ENCODE measurements around the gene WDR3. TPM values are rescaled to one million over a fixed set of nuclear protein-coding genes. Genes with fewer than 3 reads are reported as not detected.
"Not testable (repeated sequence)": the region's sequence is repeated elsewhere in the genome, so short reads cannot be mapped to it uniquely, and the experiment has no call there.

The WDR3 gene
- polyA plus RNA-seq (ENCODE audit: insufficient read length in 4 of 4), result 10 to 100 TPM; 26.6 to 33.3 (median 32.3) TPM

GRCh38 chr1:117929343-117930172 is at the start of gene WDR3, which contains the start of gene GDAP2:
WDR3 (plus strand) TSS chr1:117929739; CDS start chr1:117933320, 3,581 bp downstream.
GDAP2 (minus strand) TSS chr1:117929621; CDS start chr1:117920357, 9,264 bp downstream.
- DNase-seq (ENCODE audit: low read depth in 4 of 4, low spot score in 3 of 4), result peak; percentile 92 to 96 (median 95)

GRCh38 chr1:117883616-117884015 is 45.9 kb upstream of the WDR3 start:
- no peak for DNase-seq (ENCODE audit: low read depth in 4 of 4, low spot score in 3 of 4)

- no peak for DNase-seq (ENCODE audit: low read depth in 4 of 4, low spot score in 3 of 4)
Measured at GRCh38 chr1:117886101-117886795, 43.3 kb upstream of the WDR3 start.

GRCh38 chr1:117890452-117890851 is 39.1 kb upstream of the WDR3 start:
- DNase-seq (ENCODE audit: low read depth in 4 of 4, low spot score in 3 of 4), result no peak

- DNase-seq (ENCODE audit: low read depth in 4 of 4, low spot score in 3 of 4), result no peak
Measured at GRCh38 chr1:117892512-117892911, 37.0 kb upstream of the WDR3 start.

- DNase-seq (ENCODE audit: low read depth in 4 of 4, low spot score in 3 of 4), result no peak
Measured at GRCh38 chr1:117894078-117894477, 35.5 kb upstream of the WDR3 start.

GRCh38 chr1:117895482-117896114 is 33.9 kb upstream of the WDR3 start:
- DNase-seq (ENCODE audit: low read depth in 4 of 4, low spot score in 3 of 4), result peak; percentile 48 to 65 (median 50)

- no peak for DNase-seq (ENCODE audit: low read depth in 4 of 4, low spot score in 3 of 4)
Measured at GRCh38 chr1:117897551-117897950, 32.0 kb upstream of the WDR3 start.

- DNase-seq (ENCODE audit: low read depth in 4 of 4, low spot score in 3 of 4), result no peak
Measured at GRCh38 chr1:117899801-117900200, 29.7 kb upstream of the WDR3 start.

- DNase-seq (ENCODE audit: low read depth in 4 of 4, low spot score in 3 of 4), result no peak
Measured at GRCh38 chr1:117902944-117903343, 26.6 kb upstream of the WDR3 start.

GRCh38 chr1:117904485-117904884 is 25.1 kb upstream of the WDR3 start:
- no peak for DNase-seq (ENCODE audit: low read depth in 4 of 4, low spot score in 3 of 4)

GRCh38 chr1:117905019-117905418 is 24.5 kb upstream of the WDR3 start:
- no peak for DNase-seq (ENCODE audit: low read depth in 4 of 4, low spot score in 3 of 4)

GRCh38 chr1:117911051-117911450 is 18.5 kb upstream of the WDR3 start:
- DNase-seq (ENCODE audit: low read depth in 4 of 4, low spot score in 3 of 4), result no peak

- no peak for DNase-seq (ENCODE audit: low read depth in 4 of 4, low spot score in 3 of 4)
Measured at GRCh38 chr1:117919376-117919775, 10.2 kb upstream of the WDR3 start.

GRCh38 chr1:117921991-117922390 is 7.5 kb upstream of the WDR3 start:
- no peak for DNase-seq (ENCODE audit: low read depth in 4 of 4, low spot score in 3 of 4)

- not testable (repeated sequence) for DNase-seq (ENCODE audit: low read depth in 4 of 4, low spot score in 3 of 4)
Measured at GRCh38 chr1:117922717-117923116, 6.8 kb upstream of the WDR3 start.

GRCh38 chr1:117925981-117926380 is 3.6 kb upstream of the WDR3 start:
- DNase-seq (ENCODE audit: low read depth in 4 of 4, low spot score in 3 of 4), result no peak

GRCh38 chr1:117928881-117929342 is 627 bp upstream of the WDR3 start:
- peak; percentile 30 to 40 (median 36) for DNase-seq (ENCODE audit: low read depth in 4 of 4, low spot score in 3 of 4)

GRCh38 chr1:117930173-117930447 is 571 bp downstream of the WDR3 start:
- no peak for DNase-seq (ENCODE audit: low read depth in 4 of 4, low spot score in 3 of 4)

GRCh38 chr1:117930484-117930883 is 945 bp downstream of the WDR3 start:
- no peak for DNase-seq (ENCODE audit: low read depth in 4 of 4, low spot score in 3 of 4)

- DNase-seq (ENCODE audit: low read depth in 4 of 4, low spot score in 3 of 4), result no peak
Measured at GRCh38 chr1:117932576-117932975, 3.0 kb downstream of the WDR3 start.

Measured in right renal pelvis (tissue), 4 donors.